Astrocyte (in vitro differentiated cells and primary cell): Measurements from ENCODE around the gene BCAT1.

Source experiments
- EZH2 ChIP-seq: IDR thresholded peaks from 2 replicates; pipeline ENCODE4 v1.6.1; 2012; ENCODE audit warnings: mild to moderate bottlenecking, low read length, inconsistent platforms; ENCODE audit not compliant: insufficient read depth
- TF ChIP-seq, protein P1 (sequence below): IDR thresholded peaks from 2 replicates; pipeline ENCODE4 v1.5.1; 2011; ENCODE audit warnings: low read depth, mild to moderate bottlenecking, inconsistent platforms, low read length, moderate library complexity; ENCODE audit not compliant: insufficient read depth

DNA sequence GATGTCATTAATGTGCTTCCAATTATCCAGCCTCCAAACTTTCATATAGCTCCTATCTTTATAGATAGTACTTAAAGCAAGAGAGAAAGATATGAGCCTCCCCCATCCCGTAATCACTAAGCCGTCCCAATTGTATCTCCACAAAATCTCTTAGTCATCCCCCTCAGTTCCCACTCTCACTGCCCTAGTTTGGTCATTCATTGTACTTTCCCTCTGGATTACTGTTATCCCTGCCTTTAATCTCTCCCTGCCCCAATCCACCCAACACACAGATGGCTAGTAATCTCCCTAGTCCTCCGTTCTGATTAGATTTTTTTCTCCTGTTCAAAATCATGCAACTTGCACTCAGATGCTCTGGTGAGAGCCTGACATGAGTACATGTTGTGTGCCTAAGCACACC lies 5.4 kb upstream of the BCAT1 start:
- TF ChIP-seq, protein P1, sequence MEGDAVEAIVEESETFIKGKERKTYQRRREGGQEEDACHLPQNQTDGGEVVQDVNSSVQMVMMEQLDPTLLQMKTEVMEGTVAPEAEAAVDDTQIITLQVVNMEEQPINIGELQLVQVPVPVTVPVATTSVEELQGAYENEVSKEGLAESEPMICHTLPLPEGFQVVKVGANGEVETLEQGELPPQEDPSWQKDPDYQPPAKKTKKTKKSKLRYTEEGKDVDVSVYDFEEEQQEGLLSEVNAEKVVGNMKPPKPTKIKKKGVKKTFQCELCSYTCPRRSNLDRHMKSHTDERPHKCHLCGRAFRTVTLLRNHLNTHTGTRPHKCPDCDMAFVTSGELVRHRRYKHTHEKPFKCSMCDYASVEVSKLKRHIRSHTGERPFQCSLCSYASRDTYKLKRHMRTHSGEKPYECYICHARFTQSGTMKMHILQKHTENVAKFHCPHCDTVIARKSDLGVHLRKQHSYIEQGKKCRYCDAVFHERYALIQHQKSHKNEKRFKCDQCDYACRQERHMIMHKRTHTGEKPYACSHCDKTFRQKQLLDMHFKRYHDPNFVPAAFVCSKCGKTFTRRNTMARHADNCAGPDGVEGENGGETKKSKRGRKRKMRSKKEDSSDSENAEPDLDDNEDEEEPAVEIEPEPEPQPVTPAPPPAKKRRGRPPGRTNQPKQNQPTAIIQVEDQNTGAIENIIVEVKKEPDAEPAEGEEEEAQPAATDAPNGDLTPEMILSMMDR = no peak
- no peak for TF ChIP-seq EZH2
